Measurements from ENCODE around the gene C9orf50. TPM values are rescaled to one million over a fixed set of nuclear protein-coding genes. Genes with fewer than 3 reads are reported as not detected.

C9orf50 gene
- total and polyA plus RNA-seq, 3 experiments from 2014 or later = not detected

DNA sequence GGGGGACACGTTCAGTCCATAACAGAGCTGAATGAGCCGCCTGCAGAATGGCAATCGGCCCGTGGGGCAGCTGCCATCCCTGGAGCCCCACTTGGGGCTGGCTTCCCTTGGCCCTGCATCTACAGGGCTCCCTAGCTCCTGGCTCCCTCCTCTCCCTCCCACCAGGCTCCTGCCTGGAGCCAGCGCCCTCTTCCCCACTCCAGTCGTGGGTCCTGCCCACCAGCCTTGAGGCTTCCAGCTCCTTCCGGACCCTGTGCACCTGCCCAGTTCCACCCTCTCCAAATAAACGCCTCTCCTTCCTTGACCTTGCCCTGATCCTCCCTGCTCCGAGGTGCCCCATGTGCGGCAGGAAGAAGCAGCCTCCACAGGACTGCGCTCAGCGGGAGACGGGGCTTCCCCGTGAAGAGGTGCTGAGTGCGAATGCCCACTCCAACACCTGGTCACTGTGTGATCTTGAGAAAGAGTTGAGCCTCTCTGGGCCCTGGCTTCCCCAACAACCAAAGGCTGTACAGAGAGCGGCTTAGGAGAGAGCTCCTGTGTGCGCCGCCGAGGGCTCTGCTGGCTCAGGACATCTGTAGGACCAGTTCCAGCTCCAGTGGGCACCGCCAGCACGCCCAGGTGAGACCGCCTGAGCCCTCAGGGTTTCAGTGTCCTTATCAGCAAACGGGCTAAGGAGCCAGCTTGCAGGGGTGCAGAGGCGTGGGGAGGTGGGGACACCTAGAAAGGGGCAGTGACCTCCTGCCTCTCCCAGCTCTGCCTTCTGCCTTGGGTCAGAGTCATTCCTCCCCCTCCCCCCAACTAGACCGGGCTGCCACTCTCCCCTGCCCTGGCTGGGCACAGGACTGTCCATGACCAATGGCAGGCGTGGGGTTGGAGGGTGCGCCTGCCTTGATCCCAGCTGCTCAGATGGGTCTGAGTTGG, 12.1 kb downstream of the C9orf50 start:
- Histone ChIP-seq H3K9me3 (ENCODE audit: low read length) (no peaks in the 10 kb centered on the region), H3K27ac (ENCODE audit: low read depth, low read length) (no peak overlapping the region), H3K4me3 (ENCODE audit: low read length) (no peak overlapping the region), H3K4me1 (ENCODE audit: insufficient read depth, low read length) (peaks cover 38% of the 10 kb centered on the region), H3K36me3 (ENCODE audit: insufficient read depth, low read length) (no peaks in the 10 kb centered on the region), H3K27me3 (ENCODE audit: insufficient read depth, low read length, poor library complexity, severe bottlenecking) (no peaks in the 10 kb centered on the region)
- H3K27ac Mint-ChIP-seq = peak overlapping the region; percentile 61 to 97 (median 84)
- peaks cover 0 to 2% (median 0%) of the 10 kb centered on the region in 3 donors for H3K36me3 Mint-ChIP-seq
- no peaks in the 10 kb centered on the region for H3K9me3 Mint-ChIP-seq
- peak overlapping the region in 6 of 7 donors; percentile 15 to 83 (median 39) for H3K4me3 Mint-ChIP-seq
- H3K4me1 Mint-ChIP-seq = peaks cover 35 to 62% (median 35%) of the 10 kb centered on the region in 3 donors
- H3K27me3 Mint-ChIP-seq = peaks cover 0 to 7% of the 10 kb centered on the region in 2 donors
- ChIA-PET CTCF (interaction anchor here (1.0 to 2.1 kb wide), 10 partner anchors 10 to 478 kb away, joined by 3 to 18 read pairs (median 9); no protein-coding TSS in a partner anchor), POLR2A (interaction anchor here (0.7 to 1.5 kb wide), 3 partner anchors 11 to 432 kb away, joined by 3 to 16 read pairs (median 4); partner anchors contain the start of gene IER5L)
- DNase-seq = no peak

DNA sequence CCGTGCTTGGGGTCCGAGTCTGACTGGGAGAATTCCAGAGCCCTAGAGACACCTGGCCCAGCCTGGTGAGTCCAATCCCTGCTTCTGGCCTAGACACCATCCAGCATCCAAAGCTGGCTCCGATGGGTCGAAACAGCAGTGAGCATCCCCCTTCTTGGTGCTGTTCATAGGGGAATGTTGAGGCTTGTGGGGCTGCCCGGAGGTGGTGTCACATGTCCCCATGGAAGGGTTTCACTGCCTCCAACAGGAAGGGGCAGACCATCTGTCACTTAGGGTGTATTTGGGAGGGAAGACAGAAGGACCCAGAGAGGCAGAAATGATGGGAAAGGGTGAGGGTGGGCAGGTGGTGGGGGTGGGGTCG, 13.9 kb downstream of the C9orf50 start:
- peak overlapping the region in 7 of 8 donors; percentile 70 to 97 (median 88) for H3K27ac Mint-ChIP-seq
- peak overlapping the region in 2 of 7 donors; percentile 61 to 71 for H3K4me3 Mint-ChIP-seq

DNA sequence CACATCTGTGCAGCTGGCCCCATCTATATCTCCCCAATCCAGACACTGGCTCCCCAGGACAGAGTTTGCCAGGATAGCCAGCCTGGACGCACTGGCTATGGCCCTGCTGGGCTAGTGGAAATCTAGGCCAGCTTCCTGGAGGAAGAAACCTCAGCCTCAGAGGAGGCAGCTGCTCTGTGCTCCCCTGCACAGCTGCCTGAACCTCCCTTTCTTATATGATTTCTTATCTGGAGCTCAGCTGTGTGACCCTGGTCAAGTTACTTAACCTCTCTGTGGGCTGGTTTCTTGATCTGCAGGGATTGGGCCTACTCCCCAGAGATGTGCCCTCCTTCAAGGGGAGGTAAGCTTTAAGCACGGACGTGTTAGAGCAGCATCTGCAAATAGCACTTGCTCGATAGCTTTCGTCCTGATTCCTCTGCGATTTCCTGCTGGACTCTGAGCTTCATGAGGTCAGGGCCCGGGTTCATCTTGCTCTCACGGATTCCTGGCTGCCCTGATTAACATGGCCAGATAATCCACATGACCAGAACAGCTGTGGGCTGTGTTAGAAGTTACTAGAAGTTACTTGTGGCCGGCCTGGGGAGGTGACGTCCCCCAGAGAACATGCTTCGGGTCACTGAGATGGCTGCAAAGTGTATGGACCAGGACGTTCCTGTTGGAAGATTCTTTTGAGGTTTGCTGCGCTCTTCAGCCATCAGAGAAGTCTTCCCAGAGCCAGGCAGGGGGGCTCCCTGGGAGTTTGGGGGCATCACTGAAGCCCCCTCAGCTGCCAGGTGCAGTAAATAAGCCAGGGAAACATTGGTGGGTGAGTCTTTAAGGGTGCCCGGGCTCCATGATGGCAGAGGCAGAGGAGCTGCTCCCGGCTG, 14.5 kb downstream of the C9orf50 start:
- POLR2A ChIA-PET = no interaction called here
- Histone ChIP-seq H3K4me1 (ENCODE audit: insufficient read depth, low read length) (peaks cover 36% of the 10 kb centered on the region), H3K27me3 (ENCODE audit: insufficient read depth, low read length, poor library complexity, severe bottlenecking) (no peaks in the 10 kb centered on the region), H3K36me3 (ENCODE audit: insufficient read depth, low read length) (no peaks in the 10 kb centered on the region), H3K9me3 (ENCODE audit: low read length) (no peaks in the 10 kb centered on the region), H3K4me3 (ENCODE audit: low read length) (no peak overlapping the region), H3K27ac (ENCODE audit: low read depth, low read length) (no peak overlapping the region)
- H3K36me3 Mint-ChIP-seq = peaks cover 0 to 2% (median 0%) of the 10 kb centered on the region in 3 donors
- CTCF ChIA-PET = interaction anchor here (0.8 to 2.1 kb wide), 12 partner anchors 9 to 476 kb away, joined by 3 to 9 read pairs (median 4); no protein-coding TSS in a partner anchor
- DNase-seq = no peak
- H3K27me3 Mint-ChIP-seq = peaks cover 0 to 7% of the 10 kb centered on the region in 2 donors
- no peaks in the 10 kb centered on the region for H3K9me3 Mint-ChIP-seq
- peak overlapping the region; percentile 12 to 96 (median 67) for H3K27ac Mint-ChIP-seq
- H3K4me3 Mint-ChIP-seq = no peak overlapping the region
- peaks cover 35 to 69% (median 38%) of the 10 kb centered on the region in 3 donors for H3K4me1 Mint-ChIP-seq

More for the DNA sequence above, 13.9 kb downstream of the C9orf50 start:
- no peaks in the 10 kb centered on the region for H3K27me3 ChIP-seq (ENCODE audit: insufficient read depth, low read length, poor library complexity, severe bottlenecking)
- POLR2A ChIA-PET = no interaction called here
- CTCF ChIA-PET = interaction anchor here (1.3 to 2.1 kb wide), 6 partner anchors 10 to 477 kb away, joined by 3 to 9 read pairs (median 6); no protein-coding TSS in a partner anchor
- H3K36me3 ChIP-seq (ENCODE audit: insufficient read depth, low read length) = no peaks in the 10 kb centered on the region
- H3K9me3 Mint-ChIP-seq = no peaks in the 10 kb centered on the region
- H3K4me1 ChIP-seq (ENCODE audit: insufficient read depth, low read length) = peaks cover 38% of the 10 kb centered on the region
- peaks cover 0 to 7% of the 10 kb centered on the region in 2 donors for H3K27me3 Mint-ChIP-seq
- H3K4me1 Mint-ChIP-seq = peaks cover 35 to 71% (median 38%) of the 10 kb centered on the region in 3 donors
- H3K27ac ChIP-seq (ENCODE audit: low read depth, low read length) = no peak overlapping the region
- no peaks in the 10 kb centered on the region for H3K9me3 ChIP-seq (ENCODE audit: low read length)
- H3K36me3 Mint-ChIP-seq = peaks cover 0 to 2% (median 0%) of the 10 kb centered on the region in 3 donors
- H3K4me3 ChIP-seq (ENCODE audit: low read length) = no peak overlapping the region
- DNase-seq = no peak

GRCh38 chr9:129604766-129605163, 16.1 kb downstream of the C9orf50 start:
- Mint-ChIP-seq H3K27me3 (peaks cover 0 to under 1% of the 10 kb centered on the region in 2 donors), H3K9me3 (no peaks in the 10 kb centered on the region), H3K4me1 (peaks cover 27 to 57% (median 32%) of the 10 kb centered on the region in 3 donors), H3K4me3 (peak overlapping the region in 4 of 7 donors; percentile 32 to 73 (median 60)), H3K36me3 (peaks cover 0 to under 1% (median 0%) of the 10 kb centered on the region in 3 donors), H3K27ac (peak overlapping the region; percentile 66 to 97 (median 81))
- H3K27ac ChIP-seq (ENCODE audit: low read depth, low read length) = no peak overlapping the region
- ChIA-PET CTCF (interaction anchor here (0.9 to 1.9 kb wide), 6 partner anchors 8 to 465 kb away, joined by 3 to 9 read pairs (median 4); partner anchors contain the start of gene NTMT1), POLR2A (interaction anchor here (1.4 kb wide), 1 partner anchor 35 kb away, joined by 3 read pairs; no protein-coding TSS in a partner anchor)
- no peaks in the 10 kb centered on the region for H3K36me3 ChIP-seq (ENCODE audit: insufficient read depth, low read length)
- peaks cover 26% of the 10 kb centered on the region for H3K4me1 ChIP-seq (ENCODE audit: insufficient read depth, low read length)
- no peaks in the 10 kb centered on the region for H3K27me3 ChIP-seq (ENCODE audit: insufficient read depth, low read length, poor library complexity, severe bottlenecking)
- no peaks in the 10 kb centered on the region for H3K9me3 ChIP-seq (ENCODE audit: low read length)
- H3K4me3 ChIP-seq (ENCODE audit: low read length) = no peak overlapping the region
- DNase-seq = no peak

DNA sequence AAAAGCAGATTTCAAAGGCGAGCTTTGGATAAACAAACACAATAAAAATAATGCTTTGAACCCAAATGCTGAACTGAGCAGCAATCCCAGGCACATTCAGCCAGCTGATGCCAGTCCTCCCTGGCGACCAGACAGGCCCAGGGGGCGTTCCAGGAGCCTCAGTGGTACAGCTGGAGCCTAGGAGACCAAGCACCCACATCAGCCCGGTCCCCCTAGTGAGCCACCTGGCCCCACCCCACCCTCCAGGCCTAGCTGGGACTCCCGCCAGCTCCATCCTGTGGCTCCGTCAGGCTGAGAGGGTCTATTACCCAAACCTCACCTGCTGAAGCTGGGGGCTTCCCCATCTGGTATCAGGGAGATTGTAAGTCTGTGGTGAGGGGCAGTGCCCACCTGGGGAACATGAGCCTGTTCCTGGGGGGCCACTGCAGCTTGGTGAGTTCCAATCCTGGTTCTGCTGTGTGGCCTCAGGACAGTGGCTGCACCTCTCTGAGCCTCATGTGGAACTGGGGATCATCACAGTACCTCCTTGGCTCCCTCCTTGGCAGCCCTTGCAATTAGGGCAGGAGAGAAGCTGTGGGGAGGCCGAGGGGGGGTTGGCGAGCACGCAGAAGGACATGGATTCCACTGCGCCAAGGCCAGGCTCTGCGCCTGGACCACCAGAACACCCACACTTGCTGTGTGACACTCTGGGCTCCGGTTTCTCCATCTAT, 16.7 kb downstream of the C9orf50 start:
- Histone ChIP-seq H3K36me3 (ENCODE audit: insufficient read depth, low read length) (no peaks in the 10 kb centered on the region), H3K4me1 (ENCODE audit: insufficient read depth, low read length) (peaks cover 23% of the 10 kb centered on the region), H3K27ac (ENCODE audit: low read depth, low read length) (no peak overlapping the region), H3K27me3 (ENCODE audit: insufficient read depth, low read length, poor library complexity, severe bottlenecking) (no peaks in the 10 kb centered on the region), H3K9me3 (ENCODE audit: low read length) (no peaks in the 10 kb centered on the region), H3K4me3 (ENCODE audit: low read length) (no peak overlapping the region)
- CTCF ChIA-PET = interaction anchor here (0.9 to 1.5 kb wide), 4 partner anchors 22 to 464 kb away, joined by 3 to 7 read pairs (median 4); partner anchors contain the start of gene NTMT1
- Mint-ChIP-seq H3K4me3 (peak overlapping the region in 3 of 7 donors; percentile 32 to 73 (median 55)), H3K4me1 (peaks cover 24 to 54% (median 29%) of the 10 kb centered on the region in 3 donors), H3K27me3 (no peaks in the 10 kb centered on the region), H3K36me3 (no peaks in the 10 kb centered on the region), H3K27ac (peak overlapping the region in 6 of 8 donors; percentile 10 to 97 (median 82)), H3K9me3 (no peaks in the 10 kb centered on the region)
- DNase-seq = no peak
- POLR2A ChIA-PET = interaction anchor here (1.4 kb wide), 1 partner anchor 34 kb away, joined by 3 read pairs; no protein-coding TSS in a partner anchor

- Histone ChIP-seq H3K4me3 (ENCODE audit: low read length) (no peak overlapping the region), H3K9me3 (ENCODE audit: low read length) (no peaks in the 10 kb centered on the region), H3K27ac (ENCODE audit: low read depth, low read length) (no peak overlapping the region), H3K36me3 (ENCODE audit: insufficient read depth, low read length) (no peaks in the 10 kb centered on the region), H3K4me1 (ENCODE audit: insufficient read depth, low read length) (peaks cover 25% of the 10 kb centered on the region), H3K27me3 (ENCODE audit: insufficient read depth, low read length, poor library complexity, severe bottlenecking) (peaks cover 5% of the 10 kb centered on the region)
- ChIA-PET CTCF (no interaction called here), POLR2A (no interaction called here)
- H3K4me3 Mint-ChIP-seq = no peak overlapping the region
- H3K27me3 Mint-ChIP-seq = peaks cover 5 to 6% of the 10 kb centered on the region in 2 donors
- H3K36me3 Mint-ChIP-seq = no peaks in the 10 kb centered on the region
- no peaks in the 10 kb centered on the region for H3K9me3 Mint-ChIP-seq
- H3K4me1 Mint-ChIP-seq = peaks cover 32 to 49% (median 33%) of the 10 kb centered on the region in 3 donors
- DNase-seq = peak in 1 of 5 donors; percentile 59
- H3K27ac Mint-ChIP-seq = peak overlapping the region in 6 of 8 donors; percentile 34 to 78 (median 47)
These were observed 18.1 kb downstream of the C9orf50 start for GRCh38 chr9:129602598-129603415.
